ENCODE data around the gene KCNMA1. TPM values are rescaled to one million over a fixed set of nuclear protein-coding genes. Genes with fewer than 3 reads are reported as not detected.
A peak's percentile ranks its signal among the peaks of the same experiment; 100 is the strongest.

KCNMA1 gene
- total RNA-seq, 2 donors from 2014 or later = 0.48 to 0.56 TPM

DNA sequence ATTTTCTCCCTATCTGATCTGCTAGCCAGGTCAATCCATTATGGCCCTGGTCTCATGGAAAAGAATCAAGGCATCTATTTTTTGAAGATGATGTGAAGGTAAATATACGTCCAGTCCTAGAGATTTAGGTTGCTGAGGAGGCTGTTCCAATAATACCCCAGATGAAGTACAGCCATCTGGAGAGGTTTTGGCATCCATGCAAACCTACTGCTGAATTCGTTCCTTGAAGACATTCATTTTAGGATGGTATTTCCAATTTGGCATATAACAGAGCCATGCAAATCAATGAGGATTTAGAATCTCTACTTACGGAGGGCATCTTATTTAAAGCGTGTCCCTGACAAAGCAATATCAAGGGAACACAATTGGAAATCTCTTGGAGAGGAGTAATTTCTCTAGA lies 465.5 kb downstream of the KCNMA1 start:
- Mint-ChIP-seq H3K27me3 (peaks cover 9% of the 10 kb centered on the region), H3K36me3 (ENCODE audit: low read depth) (no peaks in the 10 kb centered on the region), H3K27ac (no peak overlapping the region), H3K4me1 (no peaks in the 10 kb centered on the region), H3K9me3 (no peaks in the 10 kb centered on the region), H3K4me3 (no peak overlapping the region)
- ATAC-seq (replicated peaks) = no peak

GRCh38 chr10:77168861-77169260 lies 468.7 kb downstream of the KCNMA1 start:
- ATAC-seq (replicated peaks) = no peak
- Mint-ChIP-seq H3K4me1 (peaks cover 4% of the 10 kb centered on the region), H3K4me3 (no peak overlapping the region), H3K27me3 (peaks cover 23% of the 10 kb centered on the region), H3K36me3 (ENCODE audit: low read depth) (no peaks in the 10 kb centered on the region), H3K9me3 (no peaks in the 10 kb centered on the region), H3K27ac (no peak overlapping the region)

DNA sequence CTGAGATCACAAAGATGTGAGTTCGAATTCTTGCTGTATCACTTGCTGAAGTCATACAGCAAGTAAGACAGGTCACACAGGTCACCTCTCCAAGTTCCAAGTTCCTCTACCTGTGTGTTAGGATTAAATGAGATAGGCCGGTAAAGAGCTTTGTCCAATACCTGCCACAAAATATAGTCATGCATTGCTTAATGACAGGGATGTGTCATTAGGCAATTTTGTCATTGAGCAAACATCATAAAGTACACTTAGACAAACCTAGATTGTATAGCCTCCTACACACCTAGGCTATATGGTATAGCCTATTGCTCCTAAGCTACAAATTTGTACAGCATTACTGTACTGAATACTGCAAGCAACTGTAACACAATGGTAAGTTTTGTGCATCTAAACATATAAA lies 469.4 kb downstream of the KCNMA1 start:
- H3K4me3 Mint-ChIP-seq = no peak overlapping the region
- H3K9me3 Mint-ChIP-seq = no peaks in the 10 kb centered on the region
- peaks cover 4% of the 10 kb centered on the region for H3K4me1 Mint-ChIP-seq
- H3K27me3 Mint-ChIP-seq = peaks cover 26% of the 10 kb centered on the region
- no peaks in the 10 kb centered on the region for H3K36me3 Mint-ChIP-seq (ENCODE audit: low read depth)
- ATAC-seq (replicated peaks) = no peak
- H3K27ac Mint-ChIP-seq = no peak overlapping the region

DNA sequence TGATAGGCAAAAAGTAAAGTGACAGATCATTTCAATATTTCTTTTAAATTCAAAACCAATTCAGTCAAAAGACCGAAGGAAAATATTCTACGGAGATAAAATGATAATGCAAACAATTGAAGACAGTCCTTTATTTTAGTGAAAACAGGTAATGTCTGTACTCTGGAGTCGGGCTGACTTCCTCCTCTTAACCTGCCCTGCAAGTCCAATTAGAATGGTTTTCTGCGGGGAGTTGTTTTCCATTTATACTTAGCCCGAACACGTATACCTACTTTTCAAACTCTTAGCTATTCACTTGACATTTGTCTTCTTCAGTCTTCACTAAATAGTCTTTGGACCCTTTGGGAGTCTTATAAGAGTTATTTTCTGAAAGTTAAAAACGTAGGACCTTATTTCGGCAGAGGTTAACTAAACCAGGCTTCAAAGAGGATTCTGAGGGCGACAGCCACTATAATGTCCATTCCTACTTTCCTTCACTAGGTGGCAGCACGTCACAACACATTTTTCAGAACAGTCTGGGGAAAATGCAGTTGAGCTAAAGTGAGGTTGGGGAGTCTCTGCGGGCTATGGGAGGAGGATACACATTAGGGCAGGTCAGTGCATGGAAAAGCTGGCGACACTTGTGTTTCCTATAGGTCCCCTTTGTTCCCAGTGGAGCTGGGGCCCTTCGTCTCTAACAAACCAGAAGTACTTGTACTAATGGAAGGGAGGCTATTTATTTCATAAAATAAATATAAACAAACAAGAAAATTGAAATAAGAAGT lies 472.0 kb downstream of the KCNMA1 start:
- no peaks in the 10 kb centered on the region for H3K36me3 Mint-ChIP-seq (ENCODE audit: low read depth)
- H3K27me3 Mint-ChIP-seq = peaks cover 33% of the 10 kb centered on the region
- no peaks in the 10 kb centered on the region for H3K9me3 Mint-ChIP-seq
- peak overlapping the region; percentile 30 for H3K4me3 Mint-ChIP-seq
- H3K4me1 Mint-ChIP-seq = peaks cover 4% of the 10 kb centered on the region
- peak; percentile 49 for ATAC-seq (replicated peaks)
- no peak overlapping the region for H3K27ac Mint-ChIP-seq

DNA sequence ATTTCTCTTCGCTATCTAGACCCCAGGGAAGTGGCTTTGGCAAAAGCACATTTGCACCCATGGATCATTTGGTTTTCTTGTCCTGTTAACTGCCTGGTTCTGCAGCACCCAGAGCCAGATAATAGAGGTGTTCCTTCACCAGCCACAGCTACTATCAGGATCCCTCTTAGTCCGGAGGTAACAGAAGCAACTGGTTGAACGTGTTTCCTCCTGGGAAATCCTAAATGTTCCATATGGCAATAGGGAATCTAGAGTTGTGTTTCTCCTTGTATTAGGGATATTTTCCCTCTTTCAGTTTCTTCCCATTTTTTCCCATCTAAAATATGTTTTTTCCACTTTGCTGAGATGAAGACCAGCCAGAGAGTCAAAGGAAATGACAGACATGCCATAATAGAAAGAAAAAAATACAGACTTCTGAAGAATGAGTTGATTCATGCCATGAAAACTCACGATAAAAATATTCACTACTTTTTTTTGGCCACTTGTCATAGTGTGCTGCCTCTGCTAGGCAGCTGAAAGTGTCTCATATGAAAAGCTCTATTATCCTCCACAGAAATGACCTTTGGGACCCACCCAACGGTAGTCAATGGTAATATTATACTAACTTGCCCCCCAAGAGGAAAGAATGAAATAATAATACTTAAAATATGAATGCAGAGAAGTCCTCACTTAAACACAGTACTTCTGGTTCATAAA lies 472.8 kb downstream of the KCNMA1 start:
- peaks cover 38% of the 10 kb centered on the region for H3K27me3 Mint-ChIP-seq
- H3K36me3 Mint-ChIP-seq (ENCODE audit: low read depth) = no peaks in the 10 kb centered on the region
- no peak for ATAC-seq (replicated peaks)
- peaks cover 4% of the 10 kb centered on the region for H3K4me1 Mint-ChIP-seq
- no peaks in the 10 kb centered on the region for H3K9me3 Mint-ChIP-seq
- H3K27ac Mint-ChIP-seq = no peak overlapping the region
- H3K4me3 Mint-ChIP-seq = no peak overlapping the region

DNA sequence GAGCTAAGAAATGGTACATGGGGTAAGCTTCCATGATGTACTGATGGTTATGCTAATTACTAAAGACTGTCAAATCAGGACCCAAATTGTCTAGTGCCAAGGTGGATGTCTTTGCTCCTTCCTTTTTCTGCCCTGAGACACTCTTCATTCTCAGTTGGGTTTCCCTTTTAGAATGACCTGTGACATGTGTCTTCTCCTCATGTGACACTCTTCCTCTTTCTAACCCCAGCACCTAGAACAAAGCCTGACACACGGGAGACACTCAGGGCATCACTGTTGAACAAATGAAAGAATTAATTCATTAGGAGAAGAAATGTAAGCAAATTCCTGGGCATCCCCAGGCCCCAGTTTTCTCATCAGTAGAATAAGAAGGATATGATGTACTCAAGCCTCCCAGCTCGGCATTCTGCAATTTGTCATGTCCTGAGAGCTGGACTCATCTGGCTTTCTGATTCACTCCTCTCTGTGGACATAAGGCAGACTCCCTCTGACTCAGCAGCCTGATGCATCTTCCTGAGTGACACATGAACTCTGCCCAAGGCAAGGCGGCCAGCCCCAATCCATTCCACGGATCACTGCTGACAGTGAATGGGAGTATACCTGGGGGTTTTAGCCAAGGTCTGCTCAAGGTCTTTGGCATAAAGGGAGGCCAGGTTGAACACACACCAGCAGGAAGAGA lies 473.8 kb downstream of the KCNMA1 start:
- H3K4me1 Mint-ChIP-seq = peaks cover 4% of the 10 kb centered on the region
- H3K27me3 Mint-ChIP-seq = peaks cover 45% of the 10 kb centered on the region
- H3K4me3 Mint-ChIP-seq = no peak overlapping the region
- H3K36me3 Mint-ChIP-seq (ENCODE audit: low read depth) = no peaks in the 10 kb centered on the region
- H3K9me3 Mint-ChIP-seq = no peaks in the 10 kb centered on the region
- ATAC-seq (replicated peaks) = peak; percentile 24
- H3K27ac Mint-ChIP-seq = no peak overlapping the region

DNA sequence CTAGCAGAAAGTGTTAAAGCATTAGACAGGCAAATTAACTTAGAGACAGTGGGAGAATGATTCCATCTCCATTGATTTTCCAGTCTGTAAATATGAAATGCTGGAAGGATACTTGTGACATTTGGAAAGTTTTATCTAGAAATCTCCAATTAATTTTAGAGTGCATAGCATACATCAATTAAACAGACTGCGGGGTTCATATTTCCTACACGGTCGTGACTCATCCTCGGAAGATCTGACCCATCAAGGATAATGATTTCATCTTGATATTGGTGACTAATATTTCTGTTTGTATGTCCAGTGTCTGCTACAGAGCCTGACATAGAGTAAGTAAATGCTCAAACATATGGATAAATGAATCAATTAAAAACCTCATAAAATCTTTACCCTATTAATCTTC lies 474.9 kb downstream of the KCNMA1 start:
- peaks cover 4% of the 10 kb centered on the region for H3K4me1 Mint-ChIP-seq
- no peak for ATAC-seq (replicated peaks)
- H3K36me3 Mint-ChIP-seq (ENCODE audit: low read depth) = no peaks in the 10 kb centered on the region
- H3K27ac Mint-ChIP-seq = no peak overlapping the region
- H3K9me3 Mint-ChIP-seq = no peaks in the 10 kb centered on the region
- peaks cover 47% of the 10 kb centered on the region for H3K27me3 Mint-ChIP-seq
- no peak overlapping the region for H3K4me3 Mint-ChIP-seq

- peaks cover 3% of the 10 kb centered on the region for H3K4me1 Mint-ChIP-seq
Measured at GRCh38 chr10:77160679-77161078, 476.9 kb downstream of the KCNMA1 start.

GRCh38 chr10:77159538-77160110 lies 478.0 kb downstream of the KCNMA1 start:
- no peak for ATAC-seq (replicated peaks)
- Mint-ChIP-seq H3K27ac (no peak overlapping the region), H3K27me3 (peaks cover 37% of the 10 kb centered on the region), H3K36me3 (ENCODE audit: low read depth) (no peaks in the 10 kb centered on the region), H3K4me1 (no peaks in the 10 kb centered on the region), H3K4me3 (no peak overlapping the region), H3K9me3 (no peaks in the 10 kb centered on the region)

More at GRCh38 chr10:77160679-77161078, 476.9 kb downstream of the KCNMA1 start:
- Mint-ChIP-seq H3K27me3 (peaks cover 38% of the 10 kb centered on the region), H3K4me3 (no peak overlapping the region), H3K9me3 (no peaks in the 10 kb centered on the region), H3K27ac (no peak overlapping the region), H3K36me3 (ENCODE audit: low read depth) (no peaks in the 10 kb centered on the region)
- no peak for ATAC-seq (replicated peaks)

DNA sequence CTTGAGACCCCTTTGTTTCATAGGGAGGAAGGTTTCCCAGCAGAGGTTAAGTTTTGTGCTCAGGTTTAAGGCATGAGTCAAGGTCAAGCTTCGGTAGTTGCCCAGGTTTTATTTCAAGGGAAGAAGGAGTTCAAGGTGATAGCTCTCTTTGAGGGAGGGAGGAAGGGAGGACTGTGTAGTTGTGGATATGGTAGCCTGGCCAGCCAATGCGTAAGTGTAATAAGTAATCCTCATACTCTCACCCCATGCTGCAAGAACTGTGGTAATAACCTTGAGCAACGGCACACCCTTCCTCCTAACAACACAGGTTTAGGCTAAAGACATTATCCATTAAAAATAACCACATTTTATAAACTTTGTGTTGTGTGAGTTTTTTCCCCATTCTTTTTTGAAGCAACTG lies 478.9 kb downstream of the KCNMA1 start:
- Mint-ChIP-seq H3K4me1 (no peaks in the 10 kb centered on the region), H3K36me3 (ENCODE audit: low read depth) (no peaks in the 10 kb centered on the region), H3K4me3 (no peak overlapping the region), H3K27me3 (peaks cover 32% of the 10 kb centered on the region), H3K9me3 (no peaks in the 10 kb centered on the region), H3K27ac (no peak overlapping the region)
- no peak for ATAC-seq (replicated peaks)

GRCh38 chr10:77157248-77158019 lies 480.2 kb downstream of the KCNMA1 start:
- Mint-ChIP-seq H3K9me3 (no peaks in the 10 kb centered on the region), H3K4me3 (no peak overlapping the region), H3K27ac (no peak overlapping the region), H3K4me1 (no peaks in the 10 kb centered on the region), H3K27me3 (peaks cover 28% of the 10 kb centered on the region), H3K36me3 (ENCODE audit: low read depth) (no peaks in the 10 kb centered on the region)
- ATAC-seq (replicated peaks) = no peak

- no peak overlapping the region for H3K4me3 Mint-ChIP-seq
- H3K9me3 Mint-ChIP-seq = no peaks in the 10 kb centered on the region
- no peak for ATAC-seq (replicated peaks)
- H3K4me1 Mint-ChIP-seq = no peaks in the 10 kb centered on the region
- no peaks in the 10 kb centered on the region for H3K36me3 Mint-ChIP-seq (ENCODE audit: low read depth)
- H3K27me3 Mint-ChIP-seq = peaks cover 24% of the 10 kb centered on the region
- no peak overlapping the region for H3K27ac Mint-ChIP-seq
Measured at GRCh38 chr10:77156406-77156879, 481.2 kb downstream of the KCNMA1 start.

DNA sequence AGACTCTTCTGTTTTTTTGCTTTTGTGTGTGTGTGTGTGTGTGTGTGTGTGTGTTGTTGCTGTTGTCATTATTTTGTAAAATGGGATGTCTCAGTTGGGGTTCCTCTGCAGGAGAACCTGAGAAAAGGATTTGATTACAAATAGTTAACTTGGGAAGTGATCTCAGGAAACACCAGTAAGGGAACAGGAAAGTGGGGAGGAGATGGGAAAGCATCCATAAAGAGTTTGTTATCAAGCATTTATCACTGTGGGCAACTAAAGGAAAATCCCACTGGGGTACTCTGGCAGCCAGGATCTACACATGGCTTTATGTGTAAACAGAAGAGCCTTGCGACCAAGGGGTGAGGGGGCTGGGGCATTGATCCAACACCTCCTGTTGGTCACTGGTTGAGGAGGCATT lies 485.4 kb downstream of the KCNMA1 start:
- no peaks in the 10 kb centered on the region for H3K9me3 Mint-ChIP-seq
- H3K4me1 Mint-ChIP-seq = no peaks in the 10 kb centered on the region

DNA sequence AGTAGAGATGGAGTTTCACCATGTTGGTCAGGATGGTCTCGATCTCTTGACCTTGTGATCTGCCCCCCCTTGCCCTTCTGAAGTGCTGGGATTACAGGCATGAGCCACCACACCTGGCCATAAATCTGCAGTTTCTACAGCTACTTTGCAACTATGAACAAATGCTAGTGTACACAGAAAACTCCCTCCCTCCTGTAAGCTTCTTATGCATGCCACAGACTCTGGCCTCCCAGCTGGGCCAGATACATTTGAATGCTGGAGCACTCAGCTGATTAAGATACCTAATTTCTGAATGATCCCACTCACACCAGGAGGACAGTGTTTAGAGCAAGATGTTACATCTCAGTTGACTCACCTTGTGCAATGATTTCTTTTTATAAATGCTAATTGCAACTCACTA lies 486.2 kb downstream of the KCNMA1 start:
- Mint-ChIP-seq H3K27me3 (peaks cover 7% of the 10 kb centered on the region), H3K4me1 (no peaks in the 10 kb centered on the region), H3K9me3 (no peaks in the 10 kb centered on the region), H3K4me3 (no peak overlapping the region), H3K36me3 (ENCODE audit: low read depth) (no peaks in the 10 kb centered on the region), H3K27ac (no peak overlapping the region)
- no peak for ATAC-seq (replicated peaks)

More for the DNA sequence above, 485.4 kb downstream of the KCNMA1 start:
- no peaks in the 10 kb centered on the region for H3K36me3 Mint-ChIP-seq (ENCODE audit: low read depth)
- ATAC-seq (replicated peaks) = no peak
- H3K27me3 Mint-ChIP-seq = peaks cover 7% of the 10 kb centered on the region
- no peak overlapping the region for H3K4me3 Mint-ChIP-seq
- H3K27ac Mint-ChIP-seq = no peak overlapping the region

Measured in activated T-helper 17 cell treated with anti-CD3 and anti-CD28 coated beads, Interleukin-2, amount 50 U/mL, for 72 hours (primary cell).